Large intestine (tissue), 3 donors: ENCODE data around the gene BEGAIN. TPM values are rescaled to one million over a fixed set of nuclear protein-coding genes. Genes with fewer than 3 reads are reported as not detected.

Experiments
- DNase-seq, 2 donors: peaks; one replicate each; pipeline versions ENCODE4 v3.0.0 to v3.0.0-alpha.2; 2013
- H3K27ac ChIP-seq: one replicate; pipeline ENCODE4 v1.5.1; 2013; ENCODE audit warnings: low read length
- H3K27me3 ChIP-seq: 2 replicates; pipeline ENCODE4 v1.6.1; 2013; ENCODE audit warnings: low read length; ENCODE audit not compliant: control insufficient read depth, insufficient read depth
- H3K36me3 ChIP-seq: 2 replicates; pipeline ENCODE4 v1.6.1; 2013; ENCODE audit warnings: low read length; ENCODE audit not compliant: control insufficient read depth, insufficient read depth
- H3K4me1 ChIP-seq: one replicate; pipeline ENCODE4 v1.6.1; 2013; ENCODE audit warnings: low read length; ENCODE audit not compliant: control insufficient read depth, insufficient read depth
- H3K4me3 ChIP-seq: one replicate; pipeline ENCODE4 v1.5.1; 2013; ENCODE audit warnings: low read length
- H3K9me3 ChIP-seq: one replicate; pipeline ENCODE4 v1.6.1; 2013; ENCODE audit warnings: mild to moderate bottlenecking, low read depth, low read length, moderate library complexity; ENCODE audit not compliant: control insufficient read depth
- WGBS: methylation state at CpG from one replicate; pipeline ENCODE4 v1.1.5; 2013; ENCODE audit warnings: low lambda C conversion rate; ENCODE audit not compliant: insufficient coverage; 5-methylcytosine and 5-hydroxymethylcytosine counted together
- polyA plus RNA-seq: library from polyadenylated mRNA; unstranded; fragments of 120-200 nt; gene quantifications from one replicate; pipeline ENCODE4 v1.2.1, GENCODE V29; 2013

BEGAIN gene
- polyA plus RNA-seq, 1 donor = 3.0 TPM

DNA sequence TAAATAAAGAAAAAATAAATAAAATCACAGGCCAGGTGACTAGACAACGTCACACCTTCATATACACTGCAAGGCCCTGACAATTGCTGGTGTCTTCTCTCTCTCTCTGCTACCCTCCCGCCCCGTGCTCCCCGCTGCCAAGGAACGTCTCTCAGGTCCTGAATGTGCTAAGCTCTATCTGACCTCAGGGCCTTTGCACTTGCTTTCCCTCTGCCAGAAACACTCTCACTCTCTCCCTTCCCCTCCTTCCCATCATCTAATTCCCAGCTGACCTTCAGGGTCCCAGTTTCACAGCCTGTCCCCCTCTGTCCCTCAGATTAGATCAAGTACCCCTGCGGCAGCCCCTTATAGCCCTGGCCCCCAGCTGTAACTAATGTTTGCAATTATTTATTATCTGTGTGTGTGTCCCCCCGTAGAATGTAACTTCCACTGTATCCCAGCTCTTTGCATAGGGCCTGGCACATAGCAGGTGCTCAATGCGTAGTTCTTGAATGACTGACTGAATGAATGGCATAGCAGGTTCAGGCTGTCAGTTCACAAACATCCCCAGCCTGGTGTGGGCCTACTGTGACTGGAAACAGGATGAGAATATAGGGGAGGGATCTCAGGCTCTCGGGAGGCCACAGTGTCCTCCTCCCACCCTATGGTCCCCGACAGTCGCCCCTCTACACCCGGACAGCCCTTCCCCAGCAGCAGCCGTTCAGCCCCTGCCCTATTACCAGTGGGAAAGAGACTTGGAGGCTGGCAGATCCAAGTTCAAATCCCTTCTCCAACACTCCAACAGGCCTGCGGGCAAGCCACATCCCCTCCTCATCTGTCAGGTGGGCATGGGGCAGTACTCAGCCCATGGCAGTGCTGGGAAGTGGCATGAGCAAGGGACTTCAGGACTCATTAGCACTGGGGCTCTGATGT lies 6.6 kb downstream of the BEGAIN start:
- H3K27me3 ChIP-seq = peaks cover 7% of the 10 kb centered on the region
- no peaks in the 10 kb centered on the region for H3K9me3 ChIP-seq
- no peaks in the 10 kb centered on the region for H3K4me1 ChIP-seq
- no peak overlapping the region for H3K4me3 ChIP-seq
- DNase-seq = no peak
- WGBS = 100% methylated on average over 1 of the region's 14 CpGs
- H3K27ac ChIP-seq = no peak overlapping the region
- H3K36me3 ChIP-seq = no peaks in the 10 kb centered on the region

DNA sequence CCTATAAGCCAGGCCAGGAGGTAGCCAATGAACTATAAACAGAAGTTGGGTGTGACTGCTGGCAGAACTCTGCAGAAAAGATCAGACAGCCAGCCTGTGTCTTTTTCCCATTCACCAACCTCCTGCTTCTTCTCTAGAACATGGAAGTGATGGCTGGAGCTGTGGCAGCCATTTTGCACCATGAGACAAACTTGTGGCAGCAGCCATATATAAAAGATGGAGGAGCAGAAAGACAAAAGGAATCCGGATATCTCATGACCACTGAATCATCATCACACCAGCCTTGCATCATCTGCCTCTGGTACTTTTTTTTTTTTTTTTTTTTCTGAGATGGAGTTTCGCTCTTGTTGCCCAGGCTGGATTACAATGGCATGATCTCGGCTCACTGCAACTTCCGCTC lies 8.7 kb downstream of the BEGAIN start:
- no peaks in the 10 kb centered on the region for H3K36me3 ChIP-seq
- DNase-seq = no peak
- H3K4me3 ChIP-seq = no peak overlapping the region
- H3K4me1 ChIP-seq = no peaks in the 10 kb centered on the region
- H3K27me3 ChIP-seq = peaks cover 16% of the 10 kb centered on the region
- WGBS = no CpG with 5 or more reads among the region's 4 CpGs
- no peaks in the 10 kb centered on the region for H3K9me3 ChIP-seq
- H3K27ac ChIP-seq = no peak overlapping the region

DNA sequence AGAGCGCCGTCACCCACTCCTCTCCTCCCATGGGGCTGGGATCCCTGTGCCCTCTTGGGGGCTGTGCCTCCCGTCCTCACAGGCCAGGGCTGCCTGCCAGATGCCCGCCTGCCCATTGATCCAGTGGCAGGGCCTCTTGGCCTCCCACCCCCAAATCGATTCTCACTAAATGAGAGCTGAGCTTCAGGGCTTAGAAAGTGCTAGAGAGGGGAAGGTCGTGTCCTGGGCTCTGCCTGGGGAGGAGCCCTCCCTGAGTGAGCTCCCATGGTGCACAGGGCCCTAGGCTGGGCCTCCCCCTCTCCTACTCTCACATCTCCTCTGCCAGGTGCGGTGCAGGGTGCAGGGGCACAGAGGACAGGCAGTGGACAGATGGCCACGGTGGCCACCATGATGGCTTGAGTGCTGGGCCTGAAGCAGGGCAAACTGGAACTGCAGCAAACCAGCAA lies 9.2 kb downstream of the BEGAIN start:
- WGBS = no CpG with 5 or more reads among the region's 8 CpGs

GRCh38 chr14:100577321-100577985 lies 9.8 kb downstream of the BEGAIN start:
- Histone ChIP-seq H3K27me3 (peaks cover 25% of the 10 kb centered on the region), H3K9me3 (no peaks in the 10 kb centered on the region), H3K36me3 (no peaks in the 10 kb centered on the region), H3K27ac (no peak overlapping the region), H3K4me3 (no peak overlapping the region), H3K4me1 (no peaks in the 10 kb centered on the region)
- DNase-seq = no peak
- WGBS = no CpG with 5 or more reads among the region's 23 CpGs

More for the DNA sequence above, 9.2 kb downstream of the BEGAIN start:
- DNase-seq = no peak
- H3K36me3 ChIP-seq = no peaks in the 10 kb centered on the region
- H3K9me3 ChIP-seq = no peaks in the 10 kb centered on the region
- no peak overlapping the region for H3K4me3 ChIP-seq
- H3K4me1 ChIP-seq = no peaks in the 10 kb centered on the region
- H3K27me3 ChIP-seq = peaks cover 21% of the 10 kb centered on the region
- no peak overlapping the region for H3K27ac ChIP-seq

DNA sequence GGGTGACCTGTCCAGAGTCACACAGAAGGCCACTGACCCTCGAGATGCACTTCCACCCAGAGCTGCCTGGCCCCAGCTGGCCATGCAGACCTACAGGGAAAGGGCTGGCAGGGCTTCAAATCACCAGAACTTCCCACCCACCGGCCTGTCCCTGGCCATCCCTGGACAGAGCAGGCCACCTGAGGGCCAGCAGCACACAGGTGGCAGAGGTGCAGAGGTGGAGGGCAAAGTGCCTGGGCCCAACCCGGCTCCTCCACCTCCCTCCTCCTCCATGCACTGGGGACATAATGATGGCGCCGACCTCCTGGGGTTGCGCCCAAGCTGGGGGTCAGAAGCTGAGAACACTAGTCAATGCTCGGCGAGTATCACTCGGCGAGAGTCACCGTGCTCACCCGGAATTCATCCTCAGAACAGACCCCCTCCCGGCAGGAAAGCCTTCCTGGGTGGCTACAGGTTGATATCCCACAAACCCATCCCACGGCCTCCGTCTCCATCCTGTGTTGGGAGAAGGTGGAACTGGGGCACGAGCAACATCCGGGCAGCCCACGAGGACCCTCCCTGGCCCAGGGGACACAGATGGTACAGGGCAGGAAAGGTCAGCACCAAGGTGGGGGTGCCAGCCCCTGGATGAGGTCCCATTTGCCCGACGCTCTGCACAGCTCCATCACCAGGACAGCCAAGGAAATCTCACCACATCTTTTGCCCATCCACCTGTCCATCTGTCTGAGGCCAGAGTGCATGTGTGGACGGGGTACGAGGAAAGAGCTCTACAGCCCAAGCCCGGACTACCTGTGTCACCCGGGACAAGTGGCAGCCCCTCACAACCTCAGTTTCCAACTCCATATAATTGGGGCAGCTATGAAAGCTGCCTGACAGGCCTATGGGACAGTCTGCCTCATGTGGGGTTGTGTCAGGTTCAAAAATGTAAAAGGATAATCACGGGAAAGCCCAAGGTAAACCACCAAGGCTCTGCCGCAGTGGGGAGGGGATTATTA lies 10.8 kb downstream of the BEGAIN start:
- no CpG with 5 or more reads among the region's 26 CpGs for WGBS
- DNase-seq = no peak
- H3K4me3 ChIP-seq = no peak overlapping the region
- no peaks in the 10 kb centered on the region for H3K4me1 ChIP-seq
- peaks cover 36% of the 10 kb centered on the region for H3K27me3 ChIP-seq
- H3K27ac ChIP-seq = no peak overlapping the region
- no peaks in the 10 kb centered on the region for H3K9me3 ChIP-seq
- no peaks in the 10 kb centered on the region for H3K36me3 ChIP-seq

GRCh38 chr14:100575266-100575995 lies 11.8 kb downstream of the BEGAIN start:
- DNase-seq = no peak
- H3K27ac ChIP-seq = no peak overlapping the region
- H3K9me3 ChIP-seq = no peaks in the 10 kb centered on the region
- no peaks in the 10 kb centered on the region for H3K36me3 ChIP-seq
- H3K4me3 ChIP-seq = no peak overlapping the region
- no CpG with 5 or more reads among the region's 11 CpGs for WGBS
- H3K27me3 ChIP-seq = peaks cover 46% of the 10 kb centered on the region
- no peaks in the 10 kb centered on the region for H3K4me1 ChIP-seq

GRCh38 chr14:100574642-100575031 lies 12.6 kb downstream of the BEGAIN start:
- WGBS = no CpG with 5 or more reads among the region's 7 CpGs
- Histone ChIP-seq H3K27me3 (peaks cover 54% of the 10 kb centered on the region), H3K36me3 (no peaks in the 10 kb centered on the region), H3K4me3 (no peak overlapping the region), H3K4me1 (no peaks in the 10 kb centered on the region), H3K9me3 (no peaks in the 10 kb centered on the region), H3K27ac (no peak overlapping the region)
- no peak for DNase-seq

DNA sequence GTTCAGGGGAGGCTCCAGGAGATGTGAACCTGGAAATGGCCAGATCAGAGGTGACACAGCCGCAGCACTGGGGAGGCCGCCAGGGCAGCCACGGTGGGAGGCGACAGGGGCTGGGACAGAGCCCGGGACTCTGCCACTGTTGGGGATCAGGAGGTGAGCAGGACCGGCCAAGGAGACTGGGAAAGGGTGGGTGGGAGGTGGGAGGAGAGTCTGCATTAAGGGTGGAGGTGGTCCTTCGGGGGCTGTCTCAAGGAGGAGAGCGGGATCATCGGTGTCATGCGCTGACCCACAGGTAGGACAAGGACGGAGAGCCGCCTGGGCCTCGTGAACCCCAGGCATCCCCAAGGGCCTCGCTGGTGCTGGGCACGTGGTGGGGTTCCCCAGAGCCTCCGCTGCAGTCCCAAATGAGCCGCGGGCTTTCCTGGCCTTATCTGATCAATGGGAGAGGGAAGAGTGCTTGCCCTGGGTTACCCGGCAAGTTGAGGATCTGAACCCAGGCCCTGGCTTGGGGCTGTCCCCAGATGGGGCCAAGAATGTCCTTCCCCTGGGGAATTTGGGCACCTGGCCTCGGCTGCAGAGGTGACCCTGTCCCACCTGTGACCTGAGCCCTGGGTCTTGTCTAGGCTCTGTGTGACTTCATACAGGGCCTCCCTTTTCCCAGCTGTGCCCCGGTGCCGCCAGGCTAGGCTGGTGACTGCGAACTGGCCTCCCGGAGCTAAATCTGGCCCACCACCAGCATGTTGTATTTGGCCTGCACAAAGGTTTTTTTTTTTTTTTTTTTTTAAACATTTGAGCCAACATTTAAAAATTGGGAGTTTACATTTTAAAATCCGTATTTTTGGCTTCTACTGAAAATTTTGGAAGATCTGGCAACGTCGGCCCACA lies 13.2 kb downstream of the BEGAIN start:
- no peak for DNase-seq
- Histone ChIP-seq H3K27me3 (peaks cover 60% of the 10 kb centered on the region), H3K4me1 (no peaks in the 10 kb centered on the region), H3K36me3 (no peaks in the 10 kb centered on the region), H3K4me3 (no peak overlapping the region), H3K9me3 (no peaks in the 10 kb centered on the region), H3K27ac (no peak overlapping the region)
- WGBS = no CpG with 5 or more reads among the region's 27 CpGs
